Esophagus mucosa (tissue), 1 donor: ENCODE measurements around the gene NMT2. TPM values are rescaled to one million over a fixed set of nuclear protein-coding genes. Genes with fewer than 3 reads are reported as not detected.

Source experiments
- ATAC-seq: fragments of 200-7000 bp; cut with Tn5 transposase; one replicate; pipeline ENCODE4 v1.9.1; 2020
- total RNA-seq: library from RNA; stranded (reverse); gene quantifications from one replicate; pipeline ENCODE4 v1.2.4, GENCODE V29; 2023
- donor health status: DM: yes; HTN: yes; CAD: no.

NMT2 gene
- total RNA-seq, 1 donor from 2014 or later, result 5.8 TPM

DNA sequence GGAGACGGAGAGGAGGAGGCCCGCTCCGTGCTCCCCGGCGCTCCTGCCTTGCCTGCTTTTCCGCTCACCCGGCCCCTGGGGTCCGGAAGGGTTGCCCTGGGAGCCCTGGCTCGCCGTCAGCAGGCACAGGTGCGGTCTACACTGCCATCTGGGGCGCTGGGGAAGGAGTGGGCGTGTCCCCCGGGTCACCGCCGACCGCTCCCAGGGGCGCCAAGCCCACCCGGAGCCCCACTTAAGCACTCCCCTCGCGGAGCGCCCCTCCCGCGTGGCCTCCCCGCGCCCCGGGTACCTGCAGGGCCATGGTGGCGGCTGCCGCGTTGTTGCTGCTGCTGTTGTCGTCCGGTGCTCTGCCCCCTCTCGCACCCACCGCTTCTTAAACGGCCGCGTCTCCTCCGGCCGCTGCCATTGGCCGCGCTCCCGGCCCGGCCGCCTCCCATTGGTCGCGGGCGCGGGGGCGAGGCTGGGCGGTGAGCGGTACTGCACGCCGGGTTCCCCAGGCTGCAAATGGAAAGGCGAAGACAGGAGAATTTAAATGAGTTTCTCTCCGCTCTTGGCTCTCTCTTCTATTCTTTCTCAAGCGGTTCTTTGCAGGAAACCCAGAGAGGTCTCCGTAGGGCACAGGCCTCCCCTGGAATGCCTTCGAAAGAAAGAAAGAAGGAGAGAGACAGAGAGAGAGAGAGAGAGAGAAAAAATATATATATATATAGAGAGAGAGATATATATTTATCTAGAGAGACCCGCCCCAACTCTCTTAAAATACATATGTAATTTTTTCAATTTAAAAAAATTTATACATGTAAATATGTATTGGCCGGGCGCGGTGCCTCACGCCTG, 79.8 kb downstream of the NMT2 start, which contains the start of gene ACBD7:
TSS of gene ACBD7 (minus strand) at position 349 of the 834 bp plus-strand sequence. CDS start at position 301, 48 bp downstream.
- ATAC-seq, result peak; percentile 87

DNA sequence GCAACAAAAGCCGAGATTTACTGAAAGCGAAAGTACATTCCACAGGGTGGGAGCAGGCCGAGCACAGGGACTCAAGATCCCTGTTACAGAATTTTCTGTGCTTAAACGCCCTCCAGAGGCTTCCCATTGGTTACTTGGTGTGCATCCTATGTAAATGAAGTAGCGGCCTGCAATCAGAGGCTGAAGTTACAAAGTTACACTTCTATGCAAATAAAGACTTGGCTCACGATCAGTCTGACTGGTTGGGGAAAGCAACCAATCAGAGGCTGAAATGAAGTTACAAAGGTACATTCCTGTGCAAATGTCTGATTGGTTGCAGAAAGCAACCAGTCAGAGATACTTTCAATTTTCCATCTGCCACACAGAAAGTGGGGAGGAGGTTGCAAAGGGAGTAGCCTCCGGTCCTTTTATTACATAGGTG, 84.0 kb downstream of the NMT2 start:
- ATAC-seq, result peak; percentile 90

DNA sequence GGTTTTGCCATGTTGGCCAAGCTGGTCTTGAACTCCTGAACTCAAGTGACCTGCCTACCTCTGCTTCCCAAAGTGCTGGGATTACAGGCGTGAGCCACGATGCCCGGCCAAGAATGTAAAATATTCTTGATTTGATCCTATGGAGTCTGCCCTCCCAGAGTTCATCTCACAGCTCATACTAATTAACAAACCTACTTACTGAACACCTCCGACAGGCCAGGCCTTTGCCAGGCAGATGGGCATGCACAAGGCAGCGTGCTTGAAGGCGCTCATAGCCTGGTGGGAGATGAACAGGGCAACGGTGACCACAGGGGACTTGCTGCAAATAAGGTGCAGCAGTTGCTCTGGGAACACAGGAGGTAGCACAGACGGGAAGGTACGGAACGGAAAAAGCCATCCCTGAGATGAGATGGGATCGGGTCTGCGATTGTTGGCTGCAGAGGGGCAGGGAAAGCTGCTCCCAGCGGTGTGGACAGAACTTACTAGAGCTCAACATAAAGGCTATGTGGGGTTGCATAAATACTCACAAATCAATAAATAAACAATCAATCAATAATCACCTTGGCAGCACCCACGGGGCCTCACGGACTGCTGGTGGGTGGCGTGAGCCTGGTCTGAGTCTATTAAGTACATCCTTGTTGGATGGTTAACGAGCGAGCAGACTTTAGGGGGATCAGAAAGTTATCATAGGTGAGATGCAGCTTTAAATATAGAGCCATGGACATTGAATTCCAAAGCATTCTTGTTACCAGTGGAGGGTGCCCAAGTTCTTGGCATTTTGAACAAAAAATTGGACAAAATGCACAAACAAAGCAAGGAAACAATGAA, 84.6 kb downstream of the NMT2 start:
- ATAC-seq, result no peak

- ATAC-seq, result no peak
Observed at GRCh38 chr10:15075421-15075820, 93.1 kb downstream of the NMT2 start.

DNA sequence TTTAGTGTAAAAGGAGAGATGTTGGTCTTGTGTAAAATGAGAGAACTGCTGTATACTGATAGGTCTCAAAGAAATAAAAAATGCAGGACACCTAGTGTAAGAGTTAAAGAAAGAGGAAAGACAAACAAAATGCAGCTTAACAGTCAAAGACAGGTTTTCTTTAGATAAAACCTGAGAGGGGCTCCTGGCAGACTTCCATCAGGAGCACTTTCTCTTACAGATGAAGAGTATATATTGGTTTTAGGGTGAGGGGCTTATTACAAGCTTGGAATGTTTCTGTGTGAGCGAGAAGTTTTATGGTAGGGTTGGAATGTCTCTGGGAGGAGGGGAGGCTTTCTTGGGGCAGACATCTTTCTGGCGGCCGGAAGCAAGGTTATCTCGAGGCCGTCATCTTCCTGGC, 96.1 kb downstream of the NMT2 start:
- no peak for ATAC-seq

- ATAC-seq, result no peak
Observed at GRCh38 chr10:15069230-15069629, 99.3 kb downstream of the NMT2 start.

DNA sequence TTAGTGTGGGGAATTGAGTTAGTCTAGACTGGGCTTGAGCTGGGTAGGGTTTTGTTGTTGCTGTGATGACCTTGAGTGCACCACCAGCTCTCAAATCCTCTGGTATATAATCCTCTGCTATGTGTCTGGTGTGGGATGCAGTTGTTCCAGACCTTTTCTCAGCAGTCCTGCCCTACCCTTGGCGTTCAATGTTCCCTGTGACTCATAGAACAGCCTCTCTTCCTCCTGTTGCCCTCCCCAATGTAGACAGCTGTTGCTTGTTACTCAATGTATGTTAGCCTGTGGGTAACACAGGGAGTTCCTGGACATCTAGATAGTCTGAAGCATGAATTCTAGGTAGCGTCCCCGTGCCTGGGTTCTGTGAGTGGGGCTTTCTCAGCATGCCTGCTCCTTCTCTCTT, 99.7 kb downstream of the NMT2 start:
- ATAC-seq, result peak; percentile 90

DNA sequence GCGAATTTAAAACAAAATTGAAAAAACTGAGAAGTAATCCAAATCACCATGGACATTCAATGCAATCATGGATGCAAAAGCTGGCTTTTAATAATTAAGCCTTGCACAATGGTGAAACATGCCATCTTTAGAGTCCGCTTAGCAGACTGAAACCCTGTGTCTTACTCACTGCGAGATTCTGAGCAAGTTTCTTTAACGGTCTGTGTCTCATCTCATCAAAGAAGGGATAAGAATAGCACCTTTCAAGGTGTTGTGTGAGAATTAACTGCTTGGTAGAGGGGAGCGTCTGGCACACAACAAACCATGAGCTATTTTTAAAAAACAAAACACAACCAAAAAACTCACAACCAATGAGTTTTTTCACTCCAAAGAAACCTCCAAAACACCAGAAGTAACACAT, 101.3 kb downstream of the NMT2 start:
- ATAC-seq, result no peak

DNA sequence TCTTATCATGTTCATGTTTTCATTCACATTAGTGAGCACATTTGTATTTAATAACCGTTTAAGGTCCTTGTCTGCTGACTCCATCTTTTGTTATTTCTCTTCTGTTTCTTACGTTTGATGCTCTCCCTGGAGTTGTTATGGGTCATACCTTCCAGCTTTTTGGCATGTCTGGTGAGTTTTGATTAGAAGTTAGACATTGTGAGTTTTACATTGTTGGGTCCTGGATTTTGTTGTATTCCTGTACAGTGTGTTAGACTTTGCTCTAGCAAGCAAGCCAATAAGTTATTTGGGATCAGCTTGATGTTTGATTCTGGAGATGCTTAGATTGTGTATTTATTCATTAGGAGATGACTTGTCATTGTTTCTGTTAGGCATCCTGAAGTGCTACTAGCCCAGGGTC, 107.9 kb downstream of the NMT2 start:
- ATAC-seq, result no peak

- no peak for ATAC-seq
Observed at GRCh38 chr10:15059914-15060313, 108.6 kb downstream of the NMT2 start.

- no peak for ATAC-seq
Observed at GRCh38 chr10:15058689-15059088, 109.8 kb downstream of the NMT2 start.

Other genes with a start within 250 kb of the NMT2 start
- 17.5 TPM for gene DCLRE1C, start 214.6 kb downstream of the NMT2 start, total RNA-seq
- not detected for gene MEIG1, start 209.3 kb downstream of the NMT2 start, total RNA-seq
- gene OLAH, start 124.8 kb downstream of the NMT2 start, total RNA-seq, result 11.7 TPM
- 0.32 TPM for gene ACBD7, start 79.9 kb downstream of the NMT2 start, total RNA-seq
- gene RPP38, start 71.3 kb downstream of the NMT2 start, total RNA-seq, result 14.8 TPM
- gene FAM171A1, start 202.6 kb upstream of the NMT2 start, total RNA-seq, result 6.0 TPM